GM23338 (cell line): ENCODE results near the gene DCUN1D2. TPM values are rescaled to one million over a fixed set of nuclear protein-coding genes. Genes with fewer than 3 reads are reported as not detected.

Experiments
- ATAC-seq: fragments of 200-7000 bp; cut with Tn5 transposase; 3 replicates; pipeline ENCODE4 v1.9.1; 2020
- DNase-seq: peaks from one replicate; pipeline ENCODE4 v3.0.0-alpha.2; 2015; ENCODE audit warnings: low spot score
- H2AFZ ChIP-seq: fragments of 200-600 bp; sonication (generic); 2 replicates; pipeline ENCODE4 v1.8.0; 2016; ENCODE audit warnings: antibody characterized with exemption, mild to moderate bottlenecking, moderate library complexity
- H3F3A ChIP-seq: fragments of 200-600 bp; sonication (generic); replicated peaks from 2 replicates; pipeline ENCODE4 v1.8.0; 2017; ENCODE audit warnings: antibody characterized with exemption, mixed run types, low read depth
- H3K27ac ChIP-seq: fragments of 200-600 bp; sonication (generic); 2 replicates; pipeline ENCODE4 v1.6.1; 2016; ENCODE audit warnings: low read depth
- H3K27me3 ChIP-seq: fragments of 200-600 bp; sonication (generic); 2 replicates; pipeline ENCODE4 v1.8.0; 2016; ENCODE audit warnings: mild to moderate bottlenecking, mixed run types, moderate library complexity; ENCODE audit not compliant: insufficient read depth
- H3K36me3 ChIP-seq: fragments of 200-600 bp; sonication (generic); 2 replicates; pipeline ENCODE4 v1.8.0; 2016; ENCODE audit warnings: mild to moderate bottlenecking; ENCODE audit not compliant: insufficient read depth
- H3K4me1 ChIP-seq: fragments of 200-600 bp; sonication (generic); 2 replicates; pipeline ENCODE4 v1.8.0; 2016; ENCODE audit warnings: mild to moderate bottlenecking, moderate library complexity; ENCODE audit not compliant: insufficient read depth
- H3K4me2 ChIP-seq: fragments of 200-600 bp; sonication (generic); 2 replicates; pipeline ENCODE4 v1.7.1; 2017; ENCODE audit warnings: mixed run types
- H3K4me3 ChIP-seq: fragments of 200-600 bp; sonication (generic); 2 replicates; pipeline ENCODE4 v1.6.1; 2016; ENCODE audit warnings: mixed run types
- H3K79me2 ChIP-seq: fragments of 200-600 bp; sonication (generic); replicated peaks from 2 replicates; pipeline ENCODE4 v1.8.0; 2017; ENCODE audit warnings: mild to moderate bottlenecking; ENCODE audit not compliant: insufficient read depth
- H3K9me2 ChIP-seq: fragments of 200-600 bp; sonication (generic); 2 replicates; pipeline ENCODE4 v1.8.0; 2017; ENCODE audit not compliant: insufficient read depth
- H4K20me1 ChIP-seq: fragments of 200-600 bp; sonication (generic); replicated peaks from 2 replicates; pipeline ENCODE4 v1.8.0; 2017; ENCODE audit warnings: mild to moderate bottlenecking; ENCODE audit not compliant: insufficient read depth
- H3K27ac Mint-ChIP-seq: 2 replicates; pipeline ENCODE4 v1.8.0; 2020; ENCODE audit warnings: inconsistent platforms, mild to moderate bottlenecking, moderate library complexity, mixed read lengths
- H3K27me3 Mint-ChIP-seq: 3 replicates; pipeline ENCODE4 v1.8.0; 2022; ENCODE audit warnings: low read depth, mild to moderate bottlenecking, moderate library complexity, mixed read lengths, inconsistent platforms; ENCODE audit not compliant: insufficient read depth, poor library complexity
- H3K36me3 Mint-ChIP-seq: 3 replicates; pipeline ENCODE4 v1.8.0; 2021; ENCODE audit warnings: low read depth, mild to moderate bottlenecking, inconsistent platforms, moderate library complexity, mixed read lengths
- H3K4me1 Mint-ChIP-seq: 3 replicates; pipeline ENCODE4 v1.8.0; 2020; ENCODE audit warnings: mild to moderate bottlenecking, inconsistent platforms, mixed read lengths
- H3K4me3 Mint-ChIP-seq: 3 replicates; pipeline ENCODE4 v1.8.0; 2021; ENCODE audit warnings: moderate library complexity, mild to moderate bottlenecking, inconsistent platforms, mixed read lengths
- H3K9me3 Mint-ChIP-seq: 3 replicates; pipeline ENCODE4 v1.8.0; 2020; ENCODE audit warnings: moderate library complexity, mild to moderate bottlenecking, inconsistent platforms, mixed read lengths
- CTCF ChIP-seq, 2 experiments: fragments of 200-600 bp in 1 of 2; sonication (generic) in 1 of 2; conservative IDR thresholded peaks; 2 replicates each; pipeline versions ENCODE4 v1.5.1 to v1.6.1; 2016 to 2017; ENCODE audit warnings: antibody characterized with exemption in 2 of 2, low read depth in 2 of 2, mild to moderate bottlenecking in 2 of 2, moderate library complexity in 1 of 2
- ETS1 ChIP-seq: IDR thresholded peaks from 2 replicates; pipeline ENCODE4 v1.6.1; 2016; ENCODE audit warnings: antibody characterized with exemption
- EZH2 ChIP-seq: fragments of 200-600 bp; sonication (generic); IDR thresholded peaks from one replicate; pipeline ENCODE4 v1.8.0; 2017; ENCODE audit warnings: antibody characterized with exemption, mild to moderate bottlenecking, low read depth; ENCODE audit not compliant: unreplicated experiment
- EZH2phosphoT487 ChIP-seq: fragments of 200-600 bp; sonication (generic); IDR thresholded peaks from one replicate; pipeline ENCODE4 v1.8.1; 2018; ENCODE audit warnings: antibody characterized with exemption; ENCODE audit not compliant: unreplicated experiment
- JUNB ChIP-seq: IDR thresholded peaks from one replicate; pipeline ENCODE4 v1.6.1; 2016; ENCODE audit warnings: antibody characterized with exemption; ENCODE audit not compliant: unreplicated experiment
- NANOG ChIP-seq: IDR thresholded peaks from 2 replicates; pipeline ENCODE4 v1.6.1; 2016; ENCODE audit warnings: antibody characterized with exemption, borderline replicate concordance
- REST ChIP-seq: IDR thresholded peaks from one replicate; pipeline ENCODE4 v1.6.1; 2018; ENCODE audit warnings: antibody characterized with exemption; ENCODE audit not compliant: unreplicated experiment
- STAT1 ChIP-seq: IDR thresholded peaks from one replicate; pipeline ENCODE4 v1.6.1; 2016; ENCODE audit warnings: antibody characterized with exemption; ENCODE audit not compliant: unreplicated experiment
- ZNF331 ChIP-seq: fragments of 250-450 bp; sonication (Bioruptor Pico); IDR thresholded peaks from 2 replicates; pipeline ENCODE4 v1.5.0; 2020; ENCODE audit warnings: low read depth, mild to moderate bottlenecking, moderate library complexity
- ZNF462 ChIP-seq: fragments of 250-450 bp; sonication (Bioruptor Pico); IDR thresholded peaks from 2 replicates; pipeline ENCODE4 v1.5.0; 2020; ENCODE audit warnings: mild to moderate bottlenecking, moderate library complexity
- polyA plus RNA-seq: library from polyadenylated mRNA; unstranded; fragments of >200 nt; fragmentation: Nextera tagmentation; extraction: Ambion mirVana; gene quantifications from 2 replicates; pipeline ENCODE4 v1.2.1, GENCODE V29; 2016
- total RNA-seq: library from RNA; depleted of rRNA; stranded (reverse); fragments of >200 nt; shearing (Covaris generic); gene quantifications from 2 replicates; pipeline ENCODE4 v1.2.3, GENCODE V29; 2014

The DCUN1D2 gene
- total and polyA plus RNA-seq, 2 experiments from 2014 or later = 12.3 to 38.0 TPM

- TF ChIP-seq CTCF (conservative IDR thresholded peaks at IDR 0.05; ENCODE audit: low read depth in 2 of 2) (no peak), STAT1 (no peak), NANOG (no peak), REST (no peak)
These were observed 8.4 kb upstream of the DCUN1D2 start (continued) for GRCh38 chr13:113498905-113499304.

- Histone ChIP-seq H3K79me2 (peaks cover 53% of the 10 kb centered on the region), H3K4me1 (peaks cover 25% of the 10 kb centered on the region), H3K27ac (no peak overlapping the region), H3K4me3 (no peak overlapping the region), H3K36me3 (peaks cover 48% of the 10 kb centered on the region), H2AFZ (no peak overlapping the region), H3K9me2 (no peaks in the 10 kb centered on the region), H3F3A (peaks cover 8% of the 10 kb centered on the region; the same call in 1 of the 2 replicates), H4K20me1 (peaks cover 20% of the 10 kb centered on the region; the same call in 1 of the 2 replicates), H3K27me3 (no peaks in the 10 kb centered on the region), H3K4me2 (no peak overlapping the region)
- H3K9me3 Mint-ChIP-seq = no peaks in the 10 kb centered on the region
- peaks cover 44% of the 10 kb centered on the region for H3K36me3 Mint-ChIP-seq
- DNase-seq (no peak), ATAC-seq (no peak)
- peaks cover 31% of the 10 kb centered on the region for H3K4me1 Mint-ChIP-seq
- H3K27me3 Mint-ChIP-seq = no peaks in the 10 kb centered on the region
- no peak overlapping the region for H3K4me3 Mint-ChIP-seq
- H3K27ac Mint-ChIP-seq = no peak overlapping the region
- TF ChIP-seq JUNB (no peak), STAT1 (no peak), EZH2 (no peak), ETS1 (no peak), CTCF (conservative IDR thresholded peaks at IDR 0.05; ENCODE audit: low read depth in 2 of 2) (no peak), ZNF331 (CRISPR knock-in tag) (no peak), EZH2phosphoT487 (no peak), ZNF462 (no peak), NANOG (no peak)
These were observed 6.7 kb upstream of the DCUN1D2 start for GRCh38 chr13:113497217-113497616.
